DMS79 (cell line): ENCODE results near the gene SMIM36.
"Not testable (repeated sequence)": the region's sequence is repeated elsewhere in the genome, so short reads cannot be mapped to it uniquely, and the experiment has no call there.

Experiments
- DNase-seq: peaks from one replicate; lab custom pipeline; 2025; lab: John Stamatoyannopoulos, UW

SMIM36 gene

DNA sequence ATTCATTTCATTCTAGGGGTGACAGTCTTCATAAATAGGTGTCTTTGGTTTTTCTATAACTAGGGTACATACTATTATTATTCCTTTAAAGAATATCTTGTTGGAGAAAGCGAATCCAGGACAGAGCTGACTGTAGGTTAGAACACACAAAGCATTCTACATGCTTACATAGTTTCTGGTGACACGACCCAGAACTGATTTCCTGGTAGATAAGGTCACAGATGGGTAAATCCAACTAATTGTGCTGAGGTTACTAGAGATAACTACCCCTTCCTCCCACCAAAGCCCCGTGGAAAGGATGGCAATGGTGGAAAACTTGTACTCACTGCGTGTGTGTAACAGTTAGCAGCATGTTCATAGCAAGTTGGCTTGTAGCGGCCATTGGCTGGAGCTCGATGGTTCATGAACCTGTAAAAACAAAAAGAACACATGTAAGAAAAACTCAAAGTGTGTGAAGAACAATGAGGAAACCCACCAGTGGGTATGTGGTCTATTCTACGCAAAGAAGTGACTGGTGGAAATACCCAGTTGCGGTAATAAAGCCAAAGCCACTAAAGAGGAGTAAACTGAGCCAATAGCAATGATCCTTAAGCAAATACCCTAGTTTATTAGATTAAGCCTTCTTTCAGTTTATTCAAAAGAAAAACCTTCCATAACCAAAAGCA lies 97.3 kb downstream of the SMIM36 start:
- no peak for DNase-seq

- DNase-seq: no peak
Observed at GRCh38 chr17:55411463-55411855, 99.8 kb downstream of the SMIM36 start.

GRCh38 chr17:55410722-55411462 lies 100.4 kb downstream of the SMIM36 start:
- DNase-seq: no peak

GRCh38 chr17:55409030-55409800 lies 102.0 kb downstream of the SMIM36 start:
- DNase-seq: no peak

DNA sequence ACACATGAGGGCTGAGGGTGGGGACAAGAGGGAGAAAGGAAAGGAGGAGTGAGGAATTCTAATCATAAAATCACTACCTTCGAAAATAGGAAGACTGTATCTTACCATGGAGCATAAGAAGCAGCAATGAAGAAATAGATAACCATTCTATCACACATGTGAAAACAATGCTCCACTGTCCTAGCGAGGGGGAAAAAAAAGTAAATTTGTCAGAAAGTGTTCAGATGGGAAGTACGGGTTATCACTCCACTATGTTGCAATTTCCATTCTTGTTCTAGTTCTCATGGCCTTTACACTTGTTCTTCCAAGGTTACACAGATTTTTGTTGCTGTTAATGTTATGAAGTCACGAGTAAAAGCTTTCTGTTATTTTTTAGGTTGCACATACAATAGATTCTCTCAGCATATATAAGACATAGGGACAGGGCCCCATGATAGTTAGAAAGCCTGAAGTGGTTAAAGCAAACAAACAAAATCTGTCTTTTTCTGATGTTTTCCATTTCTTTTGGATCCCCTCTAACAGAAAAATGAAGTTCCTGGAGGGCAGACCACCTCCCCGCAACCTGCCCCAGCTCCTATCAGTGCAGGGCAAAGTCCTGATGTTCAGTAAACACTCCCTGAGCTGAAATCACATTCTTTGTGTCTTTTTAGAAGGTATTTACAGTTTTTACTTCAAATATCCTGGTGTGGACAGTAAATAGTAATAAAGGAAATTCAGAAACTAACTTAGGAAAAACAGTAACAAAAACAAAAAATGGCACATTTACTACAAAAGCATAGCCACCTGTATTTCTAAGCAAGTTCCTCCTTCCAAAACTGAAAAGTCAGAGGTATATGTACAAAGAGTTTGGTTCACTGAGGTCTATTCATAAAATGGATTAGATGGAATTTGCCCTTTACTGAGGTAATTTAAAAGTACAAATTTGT lies 103.3 kb downstream of the SMIM36 start:
- DNase-seq: no peak

DNA sequence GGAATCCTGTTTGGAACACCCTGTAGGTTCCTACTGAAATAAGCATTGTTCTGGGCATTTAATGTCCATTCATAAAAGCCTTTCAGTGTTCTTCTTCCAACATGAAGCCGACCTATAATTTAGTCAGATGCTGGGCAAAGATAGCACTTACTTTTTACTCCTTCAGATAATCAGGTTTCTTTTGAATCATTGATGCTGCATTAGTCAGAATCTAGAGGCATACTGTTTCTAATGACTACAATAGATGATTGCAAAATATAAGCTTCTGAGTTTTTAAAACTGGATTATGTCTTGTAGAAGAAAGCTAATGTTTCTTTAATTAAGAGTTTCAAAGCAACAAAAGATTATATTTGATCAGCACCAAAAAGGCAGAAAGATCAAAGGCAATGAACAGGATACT lies 105.7 kb downstream of the SMIM36 start:
- DNase-seq: no peak

DNA sequence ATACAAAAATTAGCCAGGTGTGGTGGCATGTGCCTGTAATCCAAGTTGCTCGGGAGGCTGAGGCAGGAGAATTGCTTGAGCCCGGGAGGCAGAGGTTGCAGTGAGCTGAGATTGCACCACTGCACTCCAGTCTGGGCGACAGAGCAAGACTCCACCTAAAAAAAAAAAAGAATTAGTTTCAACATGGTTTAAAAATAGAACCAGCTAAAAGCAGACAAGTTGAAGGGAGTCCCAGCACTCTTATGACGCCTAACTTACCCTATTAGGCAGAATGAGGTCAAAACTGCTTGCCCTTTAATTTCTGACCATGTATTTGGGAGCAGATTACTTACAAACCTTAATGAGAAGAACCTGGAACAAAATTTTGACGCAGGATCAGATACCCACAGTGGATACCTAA lies 107.1 kb downstream of the SMIM36 start:
- not testable (repeated sequence) for DNase-seq

DNA sequence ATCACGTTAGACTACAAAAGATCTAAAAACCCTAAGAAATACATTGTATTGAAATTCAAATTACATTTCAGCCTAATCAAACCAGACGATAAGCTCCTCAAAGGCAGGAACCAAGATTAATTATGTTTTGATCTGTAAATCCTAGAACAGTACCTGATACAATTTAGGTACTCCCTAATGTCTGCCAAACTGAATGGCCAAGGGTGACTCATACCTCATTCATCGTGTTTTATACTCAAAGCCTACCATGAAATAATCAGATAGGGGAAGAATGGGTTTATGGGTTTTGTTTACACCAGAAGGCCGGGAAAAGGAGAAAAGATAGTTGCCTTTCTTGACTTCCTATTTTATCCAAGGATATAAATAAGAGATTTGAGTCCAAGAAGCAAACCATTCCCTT lies 108.9 kb downstream of the SMIM36 start:
- DNase-seq: no peak
